GM10248 (cell line): ENCODE measurements around the gene COL13A1.

Source experiments
- CTCF ChIA-PET: fragments of 300-600 bp; sonication (Branson Sonifier 250); formaldehyde crosslinking; extraction: SDS; loops from one replicate; lab custom pipeline; 2021; ENCODE audit warnings: antibody characterized with exemption; lab: Yijun Ruan, JAX
- POLR2A ChIA-PET: fragments of 350-650 bp; sonication (Branson Sonifier 250); formaldehyde crosslinking; extraction: SDS; loops from one replicate; lab custom pipeline; 2020; ENCODE audit warnings: antibody characterized with exemption; lab: Yijun Ruan, JAX
- DNase-seq: peaks from one replicate; pipeline ENCODE4 v3.0.0; 2012; ENCODE audit errors: extremely low spot score
- TF ChIP-seq, protein P1 (sequence below): IDR thresholded peaks from 2 replicates; pipeline ENCODE4 v1.5.1; 2012; ENCODE audit warnings: mild to moderate bottlenecking, low read depth; ENCODE audit errors: extremely low read depth, missing control alignments, control extremely low read depth

Gene COL13A1

DNA sequence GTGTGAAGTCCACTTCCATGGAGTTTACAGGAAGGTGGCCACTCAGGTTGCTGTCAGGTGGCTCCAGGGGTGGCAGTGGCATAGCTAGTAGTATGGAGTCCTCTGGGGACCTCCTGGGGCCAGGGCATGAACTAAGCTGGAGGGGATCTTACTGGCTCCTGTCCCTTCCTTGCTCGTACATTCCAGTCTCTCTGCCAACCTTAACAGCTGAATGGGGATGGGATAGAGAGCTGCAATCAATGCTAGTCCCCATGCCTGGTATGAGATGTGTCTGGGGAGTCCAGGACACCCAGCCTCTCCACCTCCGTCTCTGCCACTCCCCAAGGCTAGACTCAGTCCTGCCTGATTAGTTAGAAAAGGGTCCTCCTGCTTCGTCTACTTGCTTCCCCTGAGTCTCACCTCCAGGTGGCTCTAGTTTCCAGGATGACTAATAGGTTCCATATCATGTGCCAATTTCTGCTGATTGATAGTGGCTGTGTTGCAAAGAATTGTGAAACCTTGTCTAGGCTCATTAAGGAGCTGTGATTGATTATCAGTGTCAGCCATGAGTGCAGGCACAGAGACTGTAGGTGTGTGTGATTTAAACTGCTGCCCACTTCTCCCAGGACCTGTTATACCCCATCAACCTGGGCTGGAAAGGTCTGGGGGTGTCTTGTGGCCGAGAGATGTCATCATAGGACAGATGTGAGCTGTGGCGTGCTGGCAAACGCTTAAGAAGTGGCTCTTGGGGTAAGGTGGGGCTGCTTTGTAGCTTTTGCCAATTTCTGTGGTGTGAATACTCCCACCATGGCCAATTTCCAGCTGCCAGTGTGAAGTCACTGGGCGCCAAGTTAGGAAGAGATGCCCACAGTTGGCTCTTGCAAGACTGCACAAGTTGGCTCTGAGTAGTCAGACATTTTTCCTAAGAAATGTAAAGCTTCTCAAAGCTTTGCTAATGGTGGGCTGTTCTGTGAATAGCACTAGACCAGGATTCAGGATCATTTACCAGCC, 59.8 kb downstream of the COL13A1 start:
- ChIA-PET CTCF (interaction anchor here (1.3 kb wide), 1 partner anchor 14 kb away, joined by 3 read pairs; no protein-coding TSS in a partner anchor), POLR2A (no interaction called here)
- TF ChIP-seq, protein P1, sequence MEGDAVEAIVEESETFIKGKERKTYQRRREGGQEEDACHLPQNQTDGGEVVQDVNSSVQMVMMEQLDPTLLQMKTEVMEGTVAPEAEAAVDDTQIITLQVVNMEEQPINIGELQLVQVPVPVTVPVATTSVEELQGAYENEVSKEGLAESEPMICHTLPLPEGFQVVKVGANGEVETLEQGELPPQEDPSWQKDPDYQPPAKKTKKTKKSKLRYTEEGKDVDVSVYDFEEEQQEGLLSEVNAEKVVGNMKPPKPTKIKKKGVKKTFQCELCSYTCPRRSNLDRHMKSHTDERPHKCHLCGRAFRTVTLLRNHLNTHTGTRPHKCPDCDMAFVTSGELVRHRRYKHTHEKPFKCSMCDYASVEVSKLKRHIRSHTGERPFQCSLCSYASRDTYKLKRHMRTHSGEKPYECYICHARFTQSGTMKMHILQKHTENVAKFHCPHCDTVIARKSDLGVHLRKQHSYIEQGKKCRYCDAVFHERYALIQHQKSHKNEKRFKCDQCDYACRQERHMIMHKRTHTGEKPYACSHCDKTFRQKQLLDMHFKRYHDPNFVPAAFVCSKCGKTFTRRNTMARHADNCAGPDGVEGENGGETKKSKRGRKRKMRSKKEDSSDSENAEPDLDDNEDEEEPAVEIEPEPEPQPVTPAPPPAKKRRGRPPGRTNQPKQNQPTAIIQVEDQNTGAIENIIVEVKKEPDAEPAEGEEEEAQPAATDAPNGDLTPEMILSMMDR: no peak
- no peak for DNase-seq

DNA sequence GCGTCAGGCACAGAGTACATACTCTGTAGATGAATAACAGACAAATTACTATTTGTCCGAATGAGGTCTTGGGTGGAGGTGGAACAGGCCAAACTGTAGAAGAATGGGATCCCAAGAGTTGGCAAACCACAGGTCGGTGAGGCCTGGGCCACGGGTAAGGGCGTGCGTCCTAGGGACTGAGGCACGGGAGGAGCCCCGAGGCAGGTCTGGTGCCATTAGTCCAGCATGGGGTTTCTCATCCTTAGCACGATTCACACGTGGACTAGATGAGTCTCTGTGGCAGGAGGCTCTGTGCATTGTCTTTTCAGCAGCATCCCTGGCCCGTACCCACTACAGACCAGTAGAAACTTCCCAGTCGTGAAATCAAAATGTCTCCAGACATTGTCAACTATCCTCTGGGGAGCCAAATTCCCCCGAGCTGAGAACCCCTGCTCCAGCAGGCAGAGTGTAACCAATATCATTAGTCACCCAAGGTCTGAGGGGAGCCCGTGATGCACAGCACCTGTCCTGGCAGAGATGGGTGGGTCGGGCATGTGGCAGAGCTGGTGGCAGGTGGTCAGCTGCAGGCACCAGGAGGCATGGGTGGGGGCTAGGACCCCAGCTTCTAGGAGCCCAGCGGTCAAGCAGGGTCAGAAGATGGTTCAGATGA, 61.3 kb downstream of the COL13A1 start:
- ChIA-PET CTCF (interaction anchor here (1.3 kb wide), 1 partner anchor 13 kb away, joined by 3 read pairs; no protein-coding TSS in a partner anchor), POLR2A (no interaction called here)
- DNase-seq: no peak
- TF ChIP-seq, protein P1: no peak

DNA sequence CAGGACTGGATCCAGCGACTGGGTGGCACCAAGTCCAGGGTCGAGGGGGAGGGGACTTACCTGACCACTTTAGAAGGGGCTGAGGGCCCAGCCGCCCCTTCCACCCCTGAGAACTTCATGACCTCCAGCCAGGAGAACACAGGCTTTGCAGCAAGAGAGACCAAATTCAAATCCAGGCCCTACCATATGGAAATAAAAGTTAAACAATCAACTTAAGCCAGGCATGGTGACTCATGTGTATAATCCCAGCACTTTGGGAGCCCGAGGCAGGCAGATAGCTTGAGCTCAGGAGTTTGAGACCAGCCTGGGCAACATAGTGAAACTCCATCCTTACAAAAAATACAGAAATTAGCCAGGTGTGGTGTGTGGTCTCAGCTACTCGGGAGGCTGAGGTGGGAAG, 61.9 kb downstream of the COL13A1 start:
- ChIA-PET CTCF (no interaction called here), POLR2A (no interaction called here)
- TF ChIP-seq, protein P1: no peak
- no peak for DNase-seq

DNA sequence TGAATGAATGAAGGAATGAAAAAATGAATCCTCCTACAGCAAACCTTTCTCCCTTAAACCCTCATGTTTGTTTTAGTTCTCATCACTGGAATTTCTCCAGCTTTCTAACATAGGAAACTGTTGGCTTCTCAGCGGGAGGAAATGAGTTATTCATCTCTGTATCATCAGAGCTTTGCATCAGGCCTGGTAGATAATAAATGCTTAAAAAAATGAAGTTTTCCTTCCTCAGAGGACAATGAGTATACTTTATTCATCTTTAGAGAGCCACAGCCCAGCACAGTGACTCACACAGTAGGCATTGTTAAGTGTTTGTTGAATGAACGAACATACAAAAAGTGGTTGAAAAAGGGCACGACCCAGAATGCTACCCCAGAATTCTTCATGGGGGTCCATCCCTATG, 62.6 kb downstream of the COL13A1 start:
- no peak for DNase-seq
- ChIA-PET POLR2A (no interaction called here), CTCF (no interaction called here)
- TF ChIP-seq, protein P1: no peak

DNA sequence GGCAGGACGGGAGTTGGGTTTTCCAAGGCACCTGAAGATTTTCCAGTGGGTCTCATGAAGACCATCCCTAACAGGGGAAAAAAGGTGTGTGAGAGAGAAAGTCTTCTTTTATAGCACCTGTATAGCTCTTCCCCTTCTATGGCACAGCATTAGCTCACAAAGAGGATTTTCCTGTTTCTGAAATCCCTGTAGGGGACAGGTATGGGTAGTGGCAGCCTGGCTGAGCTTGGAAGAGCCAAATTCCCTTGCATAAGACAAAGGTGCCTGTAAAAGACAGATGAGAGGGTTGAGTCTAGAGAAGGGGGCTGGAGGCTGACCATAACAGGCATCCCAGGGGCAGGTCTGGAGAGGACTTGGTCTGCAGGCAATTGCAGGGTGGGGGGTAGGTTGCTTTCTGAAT, 63.7 kb downstream of the COL13A1 start:
- ChIA-PET CTCF (interaction anchor here (1.1 to 1.5 kb wide), 3 partner anchors 19 to 93 kb away, joined by 3 read pairs; no protein-coding TSS in a partner anchor), POLR2A (no interaction called here)

DNA sequence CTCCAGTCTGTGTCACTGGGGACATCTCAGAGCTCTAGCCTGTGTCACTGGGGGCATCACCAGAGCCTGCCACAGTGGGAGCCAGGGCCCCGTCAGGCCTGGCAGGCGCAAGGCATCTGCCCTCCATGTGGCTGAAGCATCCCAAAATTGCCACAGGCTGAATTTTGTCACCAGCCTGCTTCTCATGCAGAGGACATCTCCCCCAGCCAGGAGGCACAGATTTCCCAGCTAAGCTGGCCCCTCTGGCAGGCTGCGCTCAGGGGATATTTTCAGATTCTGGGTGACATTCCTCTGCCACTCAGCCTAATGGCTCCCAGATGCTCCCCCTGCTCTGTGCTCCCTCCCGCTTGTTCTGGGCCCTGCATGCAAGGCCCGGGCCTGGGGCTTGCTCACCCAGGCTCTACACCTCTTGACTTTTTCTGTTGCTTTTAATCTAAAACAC, 64.6 kb downstream of the COL13A1 start:
- ChIA-PET POLR2A (no interaction called here), CTCF (interaction anchor here (1.1 to 1.5 kb wide), 3 partner anchors 18 to 92 kb away, joined by 3 read pairs; no protein-coding TSS in a partner anchor)
- TF ChIP-seq, protein P1: no peak
- no peak for DNase-seq

More for the DNA sequence above, 63.7 kb downstream of the COL13A1 start:
- DNase-seq: no peak
- TF ChIP-seq, protein P1: no peak
